Skeletal muscle tissue (tissue), 4 donors: ENCODE data around the gene BRD1. TPM values are rescaled to one million over a fixed set of nuclear protein-coding genes. Genes with fewer than 3 reads are reported as not detected.

ENCODE experiments used
- H3K27ac ChIP-seq: one replicate; pipeline ENCODE4 v1.7.0; 2013; ENCODE audit warnings: mild to moderate bottlenecking, low read depth, low read length, inconsistent platforms
- H3K27me3 ChIP-seq, 3 donors: one replicate each; pipeline ENCODE4 v1.7.0; 2013; ENCODE audit warnings: low read length in 3 of 3; ENCODE audit not compliant: control insufficient read depth in 3 of 3, insufficient read depth in 3 of 3
- H3K36me3 ChIP-seq, 3 donors: one replicate each; pipeline ENCODE4 v1.7.0; 2013; ENCODE audit warnings: low read length in 3 of 3; ENCODE audit not compliant: control insufficient read depth in 3 of 3, insufficient read depth in 3 of 3
- H3K4me1 ChIP-seq, 3 donors: one replicate each; pipeline ENCODE4 v1.7.0; 2013; ENCODE audit warnings: low read length in 3 of 3, mild to moderate bottlenecking in 3 of 3; ENCODE audit not compliant: control insufficient read depth in 3 of 3, insufficient read depth in 3 of 3
- H3K4me3 ChIP-seq, 3 donors: one replicate each; pipeline ENCODE4 v1.7.0; 2013; ENCODE audit warnings: low read length in 3 of 3
- H3K9ac ChIP-seq, 3 donors: one replicate each; pipeline ENCODE4 v1.7.0; 2013; ENCODE audit warnings: low read length in 3 of 3, mild to moderate bottlenecking in 3 of 3, moderate library complexity in 2 of 3, low read depth in 1 of 3
- H3K9me3 ChIP-seq, 3 donors: one replicate each; pipeline ENCODE4 v1.7.0; 2013; ENCODE audit warnings: low read length in 3 of 3; ENCODE audit not compliant: control insufficient read depth in 3 of 3
- total RNA-seq: library from RNA; depleted of rRNA; stranded (reverse); fragments of >200 nt; gene quantifications from one replicate; pipeline ENCODE4 v1.2.3, GENCODE V29; 2014
- donor health status: Osteomylitis.

The BRD1 gene
- total RNA-seq: 27.1 TPM

GRCh38 chr22:49827853-49828598 lies at the start of gene BRD1:
TSS of gene BRD1 (minus strand) at chr22:49827873. CDS start at chr22:49824317, 3,556 bp downstream.
- Histone ChIP-seq H3K9ac (peak within 1 kb of the TSS; percentile 86 to 89 (median 86)), H3K4me1 (peaks cover 23 to 31% (median 25%) of the 10 kb centered on the region in 3 donors), H3K4me3 (peak within 1 kb of the TSS; percentile 78 to 82 (median 79)), H3K9me3 (no peaks in the 10 kb centered on the region), H3K27ac (peak within 1 kb of the TSS; percentile 58), H3K27me3 (no peaks in the 10 kb centered on the region), H3K36me3 (peaks cover 9 to 15% (median 11%) of the 10 kb centered on the region in 3 donors)

DNA sequence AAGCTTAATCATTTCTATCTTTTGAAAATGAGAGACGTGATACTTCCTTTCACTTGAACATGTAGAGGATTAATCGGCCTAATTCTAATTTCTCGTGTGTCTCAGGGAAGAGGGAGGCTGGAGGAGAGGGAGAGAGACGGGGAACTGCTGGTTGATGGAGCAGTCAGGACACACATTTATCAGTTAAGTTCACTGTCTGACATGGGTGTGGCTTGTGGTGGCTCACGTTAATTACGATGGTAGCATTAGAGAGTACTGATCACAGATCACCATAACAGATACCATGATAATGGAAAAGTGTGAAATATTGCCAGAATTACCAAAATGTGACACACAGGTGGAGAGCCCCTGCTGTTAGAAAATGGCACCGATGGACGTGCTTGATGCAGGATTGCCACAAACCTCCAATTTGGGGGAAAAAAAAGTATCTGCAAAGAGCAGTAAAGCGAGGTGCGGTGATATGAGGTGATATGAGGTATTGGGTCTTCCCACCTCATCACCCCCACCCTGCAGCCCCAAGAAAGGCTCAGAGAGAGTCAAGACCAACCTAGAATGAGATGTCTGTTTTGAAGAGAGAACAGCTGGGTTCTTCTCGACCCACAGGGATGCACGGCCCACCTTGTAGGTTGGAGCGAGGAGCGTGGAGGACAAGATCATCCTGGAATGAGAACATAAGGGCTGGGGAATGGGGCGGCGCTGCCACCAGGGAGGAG lies 45.7 kb upstream of the BRD1 start:
- Histone ChIP-seq H3K4me3 (no peak overlapping the region), H3K27me3 (no peaks in the 10 kb centered on the region), H3K27ac (no peak overlapping the region), H3K9me3 (peaks cover 0 to 6% (median 6%) of the 10 kb centered on the region in 3 donors), H3K9ac (no peak overlapping the region), H3K36me3 (peaks cover 0 to 2% (median 2%) of the 10 kb centered on the region in 3 donors), H3K4me1 (no peaks in the 10 kb centered on the region)

DNA sequence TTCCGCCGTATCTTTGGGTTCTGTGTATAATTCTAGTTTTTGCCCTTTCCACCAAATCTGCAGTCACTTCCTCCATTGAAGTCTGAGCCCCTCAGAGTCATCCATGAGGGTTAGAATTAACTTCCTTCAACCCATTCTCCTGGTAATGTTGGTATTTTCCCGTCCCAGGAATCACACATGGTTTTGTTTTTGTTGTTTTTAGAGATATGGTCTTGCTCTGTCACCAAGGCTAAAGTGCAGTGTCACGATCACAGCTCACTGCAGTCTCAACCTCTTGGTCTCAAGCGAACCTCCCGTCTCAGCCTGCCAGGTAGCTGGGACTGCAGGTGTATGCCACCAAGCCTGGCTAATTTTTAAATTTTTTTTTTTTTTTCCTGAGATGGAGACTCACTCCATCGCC lies 44.7 kb upstream of the BRD1 start:
- Histone ChIP-seq H3K27ac (no peak overlapping the region), H3K36me3 (peaks cover 0 to 3% (median 2%) of the 10 kb centered on the region in 3 donors), H3K4me1 (no peaks in the 10 kb centered on the region), H3K9ac (no peak overlapping the region), H3K9me3 (peaks cover 0 to 6% (median 6%) of the 10 kb centered on the region in 3 donors), H3K4me3 (no peak overlapping the region), H3K27me3 (no peaks in the 10 kb centered on the region)

- Histone ChIP-seq H3K27ac (no peak overlapping the region), H3K36me3 (peaks cover 0 to 6% (median 5%) of the 10 kb centered on the region in 3 donors), H3K9ac (no peak overlapping the region), H3K4me1 (no peaks in the 10 kb centered on the region), H3K4me3 (no peak overlapping the region), H3K9me3 (peaks cover 4 to 10% (median 10%) of the 10 kb centered on the region in 3 donors), H3K27me3 (no peaks in the 10 kb centered on the region)
These were observed 43.8 kb upstream of the BRD1 start for GRCh38 chr22:49871482-49871881.

DNA sequence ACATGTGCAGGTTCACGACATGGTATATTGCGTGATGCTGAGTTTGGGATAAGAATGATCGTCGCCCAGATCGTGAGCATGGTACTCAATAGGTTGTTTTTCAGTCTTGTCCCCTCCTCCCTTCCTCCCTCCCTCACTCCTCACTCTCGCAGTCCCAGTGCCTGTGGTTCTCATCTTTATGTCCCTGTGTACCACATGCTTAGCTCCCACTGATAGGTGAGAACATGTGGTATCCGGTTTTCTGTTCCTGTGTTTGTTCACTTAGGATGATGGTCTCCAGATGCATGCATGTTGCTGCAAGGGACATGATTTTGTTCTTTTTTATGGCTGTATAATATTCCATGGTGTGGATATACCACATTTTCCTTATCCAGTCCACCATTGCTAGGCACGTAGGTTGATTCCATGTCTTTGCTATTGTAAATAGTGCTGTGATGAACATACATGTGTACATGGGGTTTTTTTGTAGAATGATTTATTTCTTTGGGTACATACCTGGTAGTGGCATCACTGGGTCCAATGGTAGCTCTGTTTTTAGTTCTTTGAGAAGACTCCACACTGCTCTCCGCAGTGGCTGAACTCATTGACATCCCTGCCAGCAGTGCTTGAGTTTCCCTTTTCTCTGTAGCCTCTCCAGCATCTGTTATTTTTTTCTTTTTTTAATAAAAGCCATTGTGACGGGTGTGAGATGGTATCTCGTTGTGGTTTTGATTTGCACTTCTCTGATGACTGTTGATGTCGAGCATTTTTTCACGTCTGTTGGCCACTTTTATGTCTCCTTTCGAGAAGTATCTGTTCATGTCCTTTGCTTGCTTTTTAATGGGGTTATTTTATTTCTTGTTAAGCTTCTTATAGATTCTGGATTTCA lies 42.4 kb upstream of the BRD1 start:
- Histone ChIP-seq H3K4me1 (no peaks in the 10 kb centered on the region), H3K4me3 (no peak overlapping the region), H3K27me3 (no peaks in the 10 kb centered on the region), H3K9me3 (peaks cover 10 to 15% (median 12%) of the 10 kb centered on the region in 3 donors), H3K36me3 (peaks cover 0 to 6% (median 5%) of the 10 kb centered on the region in 3 donors), H3K27ac (no peak overlapping the region), H3K9ac (no peak overlapping the region)

DNA sequence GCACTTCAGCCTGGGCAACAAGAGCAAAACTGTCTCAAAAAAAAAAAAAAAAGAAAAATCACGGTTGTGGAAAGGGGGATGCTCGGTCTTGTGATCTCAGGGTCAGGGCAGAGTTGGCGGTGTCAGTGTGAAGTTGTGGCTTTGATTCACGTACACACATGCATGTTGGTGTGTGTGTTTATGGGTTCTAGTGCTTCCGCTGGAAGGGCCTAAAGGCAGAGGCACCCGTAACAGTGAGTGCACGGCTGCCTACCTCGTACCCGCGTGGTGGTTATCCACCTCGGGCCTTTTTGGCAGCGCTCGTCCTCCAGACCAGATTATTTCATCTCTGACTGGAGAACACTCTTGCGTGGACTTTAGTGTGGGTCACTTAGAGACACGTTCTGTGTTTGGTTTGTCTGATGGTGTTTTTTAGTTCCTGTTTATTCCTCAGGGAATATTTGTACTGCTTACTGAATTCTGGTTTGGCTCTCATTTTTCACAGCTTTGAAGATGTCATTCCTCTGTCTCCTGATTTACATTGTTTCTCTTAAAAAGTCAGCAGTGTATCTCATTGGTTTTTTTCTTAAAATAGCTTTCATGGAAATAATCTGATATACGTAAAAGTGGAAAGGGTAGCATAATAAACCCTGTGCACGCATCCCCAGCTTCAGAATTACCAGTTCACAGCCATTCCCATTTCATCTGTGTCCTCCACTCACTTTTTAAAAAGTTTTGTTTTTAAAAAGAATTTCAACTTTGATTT lies 41.6 kb upstream of the BRD1 start:
- no peaks in the 10 kb centered on the region for H3K27me3 ChIP-seq
- H3K9ac ChIP-seq: no peak overlapping the region
- no peak overlapping the region for H3K4me3 ChIP-seq
- no peak overlapping the region for H3K27ac ChIP-seq
- no peaks in the 10 kb centered on the region for H3K4me1 ChIP-seq
- H3K9me3 ChIP-seq: peaks cover 10 to 15% (median 12%) of the 10 kb centered on the region in 3 donors
- H3K36me3 ChIP-seq: peaks cover 2 to 6% (median 5%) of the 10 kb centered on the region in 3 donors

DNA sequence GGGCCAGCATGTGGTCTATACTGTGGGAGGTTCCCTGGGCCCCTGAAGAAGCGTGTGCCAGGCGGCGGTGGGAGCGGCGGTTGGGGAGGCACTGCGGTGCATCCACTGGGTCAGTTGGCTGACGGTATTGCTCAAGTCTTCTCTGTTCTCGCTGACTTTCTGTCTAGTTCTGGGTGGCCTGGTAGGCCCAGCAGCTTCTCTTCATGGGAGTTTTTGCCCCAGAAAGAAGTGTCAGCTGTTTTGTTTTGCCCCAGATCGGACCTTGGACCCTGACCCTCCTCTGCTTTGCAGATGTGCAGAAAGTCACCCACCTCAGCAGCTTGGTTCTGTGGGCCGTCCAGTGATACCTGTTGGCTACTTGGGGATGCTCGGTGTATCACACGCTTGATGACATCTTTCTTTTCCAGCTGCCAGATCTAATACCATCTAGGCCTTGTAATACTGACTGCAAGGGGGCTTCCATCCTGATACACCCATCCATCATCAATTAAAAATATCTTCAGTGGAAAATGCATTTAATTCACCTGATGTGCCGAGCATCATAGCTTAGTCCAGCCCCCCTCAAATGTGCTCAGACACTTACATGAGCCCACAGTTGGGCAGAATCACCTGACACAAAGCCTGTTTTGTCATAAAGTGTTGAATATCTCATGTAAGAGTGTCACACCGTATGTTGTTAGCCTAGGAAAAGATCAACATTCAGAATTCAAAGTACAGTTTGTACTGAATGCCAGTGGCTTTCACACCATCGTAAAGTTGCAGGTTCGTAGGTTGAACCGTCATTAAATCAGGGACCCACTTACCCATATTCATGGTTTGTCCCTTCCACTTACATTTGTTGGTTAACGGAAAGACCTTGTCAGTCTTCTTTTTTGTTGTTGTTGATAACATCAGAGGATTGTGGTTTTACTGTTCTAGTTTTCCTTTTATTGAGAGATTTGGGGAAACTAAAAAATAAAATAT lies 39.9 kb upstream of the BRD1 start:
- Histone ChIP-seq H3K27me3 (no peaks in the 10 kb centered on the region), H3K4me3 (no peak overlapping the region), H3K36me3 (peaks cover 2 to 6% (median 5%) of the 10 kb centered on the region in 3 donors), H3K27ac (no peak overlapping the region), H3K4me1 (no peaks in the 10 kb centered on the region), H3K9me3 (peaks cover 8 to 15% (median 12%) of the 10 kb centered on the region in 3 donors), H3K9ac (no peak overlapping the region)

- Histone ChIP-seq H3K27ac (no peak overlapping the region), H3K9ac (no peak overlapping the region), H3K36me3 (peaks cover 2 to 6% (median 5%) of the 10 kb centered on the region in 3 donors), H3K27me3 (no peaks in the 10 kb centered on the region), H3K9me3 (peaks cover 8 to 15% (median 12%) of the 10 kb centered on the region in 3 donors), H3K4me3 (no peak overlapping the region), H3K4me1 (no peaks in the 10 kb centered on the region)
These were observed 39.0 kb upstream of the BRD1 start for GRCh38 chr22:49866646-49867045.
